ENCODE data around the gene KPRP.

KPRP gene

GRCh38 chr1:152757747-152758146, at the start of gene KPRP:
Gene KPRP (plus strand): TSS chr1:152758025. CDS start chr1:152759589, 1,564 bp downstream.
- DNase-seq, result no peak

GRCh38 chr1:152718238-152718637, 39.6 kb upstream of the KPRP start:
- DNase-seq, result no peak

- no peak for DNase-seq
Observed at GRCh38 chr1:152725261-152725660, 32.6 kb upstream of the KPRP start.

GRCh38 chr1:152728986-152729385, 28.8 kb upstream of the KPRP start:
- DNase-seq, result no peak

- DNase-seq, result no peak
Observed at GRCh38 chr1:152735648-152736047, 22.2 kb upstream of the KPRP start.

GRCh38 chr1:152737997-152738396, 19.8 kb upstream of the KPRP start:
- DNase-seq, result no peak

GRCh38 chr1:152739841-152740240, 18.0 kb upstream of the KPRP start:
- no peak for DNase-seq

- DNase-seq, result no peak
Observed at GRCh38 chr1:152741656-152742055, 16.2 kb upstream of the KPRP start.

GRCh38 chr1:152743371-152744145, 14.3 kb upstream of the KPRP start:
- DNase-seq, result no peak

GRCh38 chr1:152745289-152745704, 12.5 kb upstream of the KPRP start:
- DNase-seq, result no peak

- DNase-seq, result no peak
Observed at GRCh38 chr1:152745765-152746444, 11.9 kb upstream of the KPRP start.

- DNase-seq, result no peak
Observed at GRCh38 chr1:152747831-152748230, 10.0 kb upstream of the KPRP start.

GRCh38 chr1:152752225-152752624, 5.6 kb upstream of the KPRP start:
- DNase-seq, result no peak

- no peak for DNase-seq
Observed at GRCh38 chr1:152753586-152753985, 4.2 kb upstream of the KPRP start.

GRCh38 chr1:152756872-152757271, 953 bp upstream of the KPRP start:
- no peak for DNase-seq

- no peak for DNase-seq
Observed at GRCh38 chr1:152758636-152759035, 811 bp downstream of the KPRP start.

- no peak for DNase-seq
Observed at GRCh38 chr1:152759453-152760173, 1.8 kb downstream of the KPRP start.

GRCh38 chr1:152760551-152761190, 2.8 kb downstream of the KPRP start:
- no peak for DNase-seq

GRCh38 chr1:152761609-152762213, 3.9 kb downstream of the KPRP start:
- DNase-seq, result no peak

GRCh38 chr1:152768847-152769533, 11.2 kb downstream of the KPRP start:
- DNase-seq, result no peak

- DNase-seq, result no peak
Observed at GRCh38 chr1:152770411-152770810, 12.6 kb downstream of the KPRP start.

GRCh38 chr1:152774875-152775274, 17.1 kb downstream of the KPRP start, which contains the start of gene LCE1F:
Gene LCE1F (plus strand): TSS chr1:152775140. CDS start chr1:152776372, 1,232 bp downstream.
- DNase-seq, result no peak
